ENCODE measurements around the gene DNAJC25. TPM values are rescaled to one million over a fixed set of nuclear protein-coding genes. Genes with fewer than 3 reads are reported as not detected.

DNAJC25 gene
- total and polyA plus RNA-seq, 2 of the 13 experiments (the other 11 are each of a cell fraction or from before 2014, with no cell fraction given) = 5.7 to 10.2 TPM

- TF ChIP-seq, protein P1, sequence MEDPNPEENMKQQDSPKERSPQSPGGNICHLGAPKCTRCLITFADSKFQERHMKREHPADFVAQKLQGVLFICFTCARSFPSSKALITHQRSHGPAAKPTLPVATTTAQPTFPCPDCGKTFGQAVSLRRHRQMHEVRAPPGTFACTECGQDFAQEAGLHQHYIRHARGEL (CRISPR knock-in tag; IDR thresholded peaks at IDR 0.05) = peak; percentile 71; the same call in 1 of the 2 replicates
- TF ChIP-seq, protein P2, sequence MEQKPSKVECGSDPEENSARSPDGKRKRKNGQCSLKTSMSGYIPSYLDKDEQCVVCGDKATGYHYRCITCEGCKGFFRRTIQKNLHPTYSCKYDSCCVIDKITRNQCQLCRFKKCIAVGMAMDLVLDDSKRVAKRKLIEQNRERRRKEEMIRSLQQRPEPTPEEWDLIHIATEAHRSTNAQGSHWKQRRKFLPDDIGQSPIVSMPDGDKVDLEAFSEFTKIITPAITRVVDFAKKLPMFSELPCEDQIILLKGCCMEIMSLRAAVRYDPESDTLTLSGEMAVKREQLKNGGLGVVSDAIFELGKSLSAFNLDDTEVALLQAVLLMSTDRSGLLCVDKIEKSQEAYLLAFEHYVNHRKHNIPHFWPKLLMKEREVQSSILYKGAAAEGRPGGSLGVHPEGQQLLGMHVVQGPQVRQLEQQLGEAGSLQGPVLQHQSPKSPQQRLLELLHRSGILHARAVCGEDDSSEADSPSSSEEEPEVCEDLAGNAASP (CRISPR knock-in tag; IDR thresholded peaks at IDR 0.05; ENCODE audit: borderline replicate concordance) = no peak; the same call in 1 of the 2 replicates
- TF ChIP-seq SKIL (CRISPR knock-in tag; IDR thresholded peaks at IDR 0.05; ENCODE audit: borderline replicate concordance) = 0 out of 2 replicates have a peak, but pooled peaks have one; percentile 50
- TF ChIP-seq, protein P3, sequence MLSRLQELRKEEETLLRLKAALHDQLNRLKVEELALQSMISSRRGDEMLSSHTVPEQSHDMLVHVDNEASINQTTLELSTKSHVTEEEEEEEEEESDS (CRISPR knock-in tag; IDR thresholded peaks at IDR 0.05; ENCODE audit: borderline replicate concordance) = no peak
- TF ChIP-seq CC2D1A (CRISPR knock-in tag; IDR thresholded peaks at IDR 0.05) = no peak
- TF ChIP-seq MLX (CRISPR knock-in tag; IDR thresholded peaks at IDR 0.05) = 0 out of 2 replicates have a peak, but pooled peaks have one; percentile 44
- TF ChIP-seq ZBED4 (CRISPR knock-in tag; IDR thresholded peaks at IDR 0.05; ENCODE audit: borderline replicate concordance) = no peak
- peak; percentile 90; the same call in 1 of the 2 replicates for TF ChIP-seq SMAD3 (CRISPR knock-in tag; IDR thresholded peaks at IDR 0.05)
- no peak for TF ChIP-seq PTBP1 (IDR thresholded peaks at IDR 0.05; ENCODE audit: low read depth, low read length, poor library complexity, severe bottlenecking)
- TF ChIP-seq RNF2 (conservative IDR thresholded peaks at IDR 0.05; ENCODE audit: low read depth) = no peak
- no peak for TF ChIP-seq IKZF5 (CRISPR knock-in tag; IDR thresholded peaks at IDR 0.05)
- no peak for TF ChIP-seq SIX4 (CRISPR knock-in tag; IDR thresholded peaks at IDR 0.05)
- no peak for TF ChIP-seq PAWR (CRISPR knock-in tag; IDR thresholded peaks at IDR 0.05; ENCODE audit: borderline replicate concordance)
- TF ChIP-seq ZNF124 (CRISPR knock-in tag; IDR thresholded peaks at IDR 0.05) = no peak; the same call in 1 of the 2 replicates
- no peak for TF ChIP-seq ZNF180 (CRISPR knock-in tag; IDR thresholded peaks at IDR 0.05; ENCODE audit: borderline replicate concordance, low read depth)
- TF ChIP-seq MBNL3 (CRISPR knock-in tag; conservative IDR thresholded peaks at IDR 0.05) = no peak
- TF ChIP-seq ZBTB34 (CRISPR knock-in tag; IDR thresholded peaks at IDR 0.05) = no peak
- TF ChIP-seq ZMYM3 (CRISPR knock-in tag; IDR thresholded peaks at IDR 0.05) = peak; percentile 63; the same call in 1 of the 2 replicates
- TF ChIP-seq NAIF1 (CRISPR knock-in tag; IDR thresholded peaks at IDR 0.05; ENCODE audit: borderline replicate concordance) = no peak
These were observed 245 bp upstream of the DNAJC25 start (continued) for GRCh38 chr9:111630964-111631213.

All from HepG2 (cell line).